ENCODE results near the gene HRH2.
"Not testable (repeated sequence)": the region's sequence is repeated elsewhere in the genome, so short reads cannot be mapped to it uniquely, and the experiment has no call there.

The HRH2 gene, protein sequence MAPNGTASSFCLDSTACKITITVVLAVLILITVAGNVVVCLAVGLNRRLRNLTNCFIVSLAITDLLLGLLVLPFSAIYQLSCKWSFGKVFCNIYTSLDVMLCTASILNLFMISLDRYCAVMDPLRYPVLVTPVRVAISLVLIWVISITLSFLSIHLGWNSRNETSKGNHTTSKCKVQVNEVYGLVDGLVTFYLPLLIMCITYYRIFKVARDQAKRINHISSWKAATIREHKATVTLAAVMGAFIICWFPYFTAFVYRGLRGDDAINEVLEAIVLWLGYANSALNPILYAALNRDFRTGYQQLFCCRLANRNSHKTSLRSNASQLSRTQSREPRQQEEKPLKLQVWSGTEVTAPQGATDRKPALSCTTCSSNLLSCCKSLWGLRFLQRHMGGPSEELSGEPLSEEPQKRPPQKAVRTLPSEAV

DNA sequence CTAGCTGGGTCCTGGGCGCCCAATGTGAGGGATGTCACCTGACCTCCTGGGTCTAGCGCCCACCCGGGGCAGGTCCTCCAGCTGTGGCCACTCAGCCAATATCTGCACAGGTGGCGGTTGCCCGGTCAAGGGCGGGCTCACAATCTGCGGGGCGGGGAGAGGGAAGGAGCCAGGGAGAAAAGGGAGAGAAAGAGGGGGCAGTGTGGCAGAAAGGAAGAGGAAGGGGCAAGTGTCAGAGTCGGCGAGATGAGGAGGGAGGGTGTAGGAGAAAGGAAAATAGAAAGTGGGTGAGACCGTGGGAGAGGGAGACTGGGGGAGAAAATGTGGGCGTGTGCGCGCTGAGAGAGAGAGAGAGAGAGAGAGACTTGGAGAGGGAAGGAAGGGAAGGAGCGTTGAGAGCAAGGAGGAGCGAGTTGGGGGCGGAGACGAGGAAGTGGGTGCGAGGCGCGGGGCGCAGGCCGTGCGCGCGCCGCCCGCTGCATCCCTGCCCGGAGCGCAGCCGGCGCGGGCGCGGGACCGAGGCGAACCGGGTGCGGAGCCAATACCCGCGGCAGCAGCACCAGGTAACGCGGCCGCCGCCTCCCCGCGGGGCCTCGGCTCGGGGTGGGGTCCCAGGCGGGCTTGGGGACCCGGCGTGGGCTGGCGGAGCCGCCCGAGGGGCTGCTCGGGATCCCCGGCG is at the start of gene HRH2:
HRH2 (plus strand) TSS at position 479 of the 679 bp plus-strand sequence. CDS start 25,163 bp downstream, outside the sequence.
- peak; percentile 32 for DNase-seq

GRCh38 chr5:175609526-175609925 is 48.3 kb upstream of the HRH2 start:
- no peak for DNase-seq

- no peak for DNase-seq
These were observed 47.5 kb upstream of the HRH2 start for GRCh38 chr5:175610381-175610780.

DNA sequence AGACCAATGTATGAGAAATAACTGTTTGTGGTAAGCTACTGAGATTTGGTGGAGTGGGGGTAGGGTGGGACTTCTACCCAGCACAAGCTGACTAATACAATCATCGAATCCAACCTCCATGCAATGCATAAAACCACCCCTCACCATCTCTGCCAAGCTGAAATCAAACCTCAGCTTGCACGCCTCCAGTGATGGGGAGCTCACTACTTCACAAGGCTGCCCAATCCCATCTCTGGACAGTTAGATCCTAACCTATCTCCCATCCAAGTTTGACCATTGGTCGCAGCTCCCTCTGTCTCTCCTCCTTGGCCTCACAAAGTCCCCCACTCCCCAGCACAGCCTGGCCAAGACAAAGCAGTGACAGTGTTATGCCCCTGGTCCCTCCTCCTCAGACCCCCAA is 47.0 kb upstream of the HRH2 start:
- no peak for DNase-seq

- no peak for DNase-seq
These were observed 43.6 kb upstream of the HRH2 start for GRCh38 chr5:175614223-175614815.

- DNase-seq = no peak
These were observed 43.0 kb upstream of the HRH2 start for GRCh38 chr5:175614861-175615260.

DNA sequence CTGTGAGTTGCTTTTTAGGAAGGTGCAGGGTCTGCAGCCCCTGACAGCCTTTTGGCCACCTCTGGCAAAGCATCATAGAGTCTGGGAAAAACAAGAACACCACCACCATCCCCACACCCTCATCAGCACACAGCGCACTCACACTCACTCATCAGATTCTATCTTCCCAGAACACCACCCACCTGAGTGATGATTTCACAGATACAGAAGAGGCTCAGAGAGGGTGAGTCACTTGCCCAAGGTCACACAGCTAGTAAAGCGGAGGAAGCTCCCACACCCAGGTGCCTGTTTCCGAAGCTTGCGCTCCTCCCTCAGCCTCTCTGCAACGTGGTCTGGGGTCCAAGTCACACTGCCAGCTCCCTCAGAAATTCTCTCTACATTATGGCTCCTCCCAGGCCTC is 41.8 kb upstream of the HRH2 start:
- DNase-seq = no peak

DNA sequence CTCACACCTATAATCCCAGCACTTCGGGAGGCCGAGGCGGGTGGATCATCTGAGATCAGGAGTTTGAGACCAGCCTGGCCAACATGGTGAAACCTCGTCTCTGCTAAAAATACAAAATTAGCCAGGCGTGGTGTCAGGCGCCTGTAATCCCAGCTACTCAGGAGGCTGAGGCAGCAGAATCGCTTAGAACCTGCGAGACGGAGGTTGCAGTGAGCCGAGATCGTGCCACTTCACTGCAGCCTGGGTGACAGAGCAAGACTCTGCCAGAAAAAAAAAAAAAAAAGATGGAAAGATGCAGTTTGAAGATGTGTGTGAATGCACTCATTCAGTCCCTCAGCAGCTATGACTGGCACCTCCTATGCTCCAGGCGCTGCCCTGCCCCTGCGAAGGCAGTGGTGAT is 41.3 kb upstream of the HRH2 start:
- DNase-seq = not testable (repeated sequence)

DNA sequence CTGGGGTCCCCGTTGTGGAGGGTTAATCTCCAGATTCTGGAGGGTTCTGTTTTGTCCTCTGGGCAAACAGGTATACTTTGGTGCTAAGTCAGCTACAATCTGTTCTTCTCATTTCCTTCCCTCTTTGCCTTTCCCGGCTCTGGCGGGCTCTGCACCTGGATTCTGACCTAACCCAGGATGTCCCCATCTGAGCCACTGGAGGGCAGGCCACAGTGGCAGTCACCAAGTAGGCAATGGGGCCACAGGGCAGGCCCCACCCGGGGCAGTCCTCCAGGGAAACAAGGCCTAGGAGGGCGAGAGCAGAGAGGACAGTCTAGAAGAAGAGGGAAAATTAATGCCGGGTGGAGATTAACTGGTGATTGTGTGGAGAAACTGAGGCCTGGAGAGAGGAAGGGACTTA is 40.4 kb upstream of the HRH2 start:
- DNase-seq = no peak

- DNase-seq = no peak
These were observed 37.3 kb upstream of the HRH2 start for GRCh38 chr5:175620527-175620926.

DNA sequence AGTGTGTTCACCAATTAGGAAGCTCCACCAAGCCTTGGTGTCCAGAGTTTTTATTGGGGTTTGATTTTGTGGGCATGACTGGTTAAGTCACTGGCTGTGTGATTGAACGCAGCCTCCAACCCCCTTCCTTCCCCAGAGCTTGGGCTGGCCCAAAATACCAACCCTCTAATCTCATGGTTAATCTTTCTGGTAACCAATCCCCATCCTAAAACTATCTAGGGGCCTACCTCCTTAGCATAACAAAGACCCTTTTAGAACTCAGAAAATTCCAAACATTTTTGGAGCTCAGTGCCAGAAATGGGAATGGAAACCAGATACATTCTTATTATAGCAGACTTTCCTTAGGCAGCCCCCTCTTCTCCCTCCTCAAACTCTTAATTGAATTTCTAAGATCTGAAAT is 35.9 kb upstream of the HRH2 start:
- DNase-seq = no peak

GRCh38 chr5:175623088-175623487 is 34.8 kb upstream of the HRH2 start:
- DNase-seq = no peak

DNA sequence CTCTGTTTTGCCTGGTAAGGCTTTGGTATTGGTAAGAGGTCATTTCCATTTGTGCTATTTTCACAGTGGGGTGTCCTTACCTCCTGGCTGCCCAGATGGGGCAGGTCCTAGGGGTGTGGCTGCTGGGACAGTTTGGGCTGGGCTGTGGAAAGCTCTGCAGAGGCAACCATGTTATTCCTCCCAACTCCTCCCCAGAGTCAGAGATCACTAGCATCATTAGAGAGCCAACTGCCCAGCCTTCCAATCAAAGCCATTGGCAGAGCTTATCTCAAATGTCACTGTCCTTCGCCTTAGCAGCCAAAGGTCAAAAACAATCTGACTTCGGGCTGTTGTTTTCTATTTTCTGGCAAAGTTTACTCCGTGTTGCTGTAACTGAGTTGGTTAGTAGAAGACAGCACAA is 33.6 kb upstream of the HRH2 start:
- DNase-seq = no peak

DNA sequence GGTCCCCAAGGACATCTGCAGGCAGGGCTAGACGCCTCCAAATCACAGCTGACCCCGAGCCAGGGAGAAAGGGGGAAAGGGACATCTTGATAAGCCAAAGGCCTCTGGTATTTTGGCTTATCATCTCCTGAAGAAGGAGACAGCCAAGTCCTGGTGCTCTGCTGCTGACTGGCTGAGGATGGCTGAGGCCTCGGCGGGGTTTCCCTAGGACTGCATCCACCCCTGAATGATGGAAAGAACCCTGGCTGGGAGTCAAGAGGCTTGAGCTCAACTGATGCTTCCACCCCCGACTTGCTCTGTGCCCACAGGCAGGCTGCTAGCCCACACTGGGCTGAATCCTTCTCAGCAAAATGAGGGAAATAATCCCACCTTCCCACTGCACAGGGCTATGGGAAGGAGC is 30.9 kb upstream of the HRH2 start:
- DNase-seq = no peak

DNA sequence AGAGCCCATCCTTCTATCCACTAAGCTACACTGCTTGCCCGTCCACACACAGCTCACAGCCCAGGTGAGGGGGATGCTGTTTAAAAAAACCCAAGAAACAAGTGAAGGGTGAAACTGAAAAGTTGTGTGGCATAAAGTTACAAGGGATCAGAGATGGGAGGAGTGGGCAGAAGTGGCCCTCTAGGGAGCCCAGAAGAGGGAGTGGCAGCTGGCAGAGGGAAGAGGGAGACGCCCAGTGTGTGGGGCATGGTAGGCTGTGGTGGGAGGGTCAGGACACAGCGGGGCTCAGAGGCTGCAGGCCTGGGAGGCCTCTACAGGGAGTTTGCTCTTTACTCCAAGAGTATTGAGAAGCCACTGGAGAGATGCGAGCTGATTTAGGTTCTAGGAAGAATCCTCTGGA is 30.1 kb upstream of the HRH2 start:
- no peak for DNase-seq

DNA sequence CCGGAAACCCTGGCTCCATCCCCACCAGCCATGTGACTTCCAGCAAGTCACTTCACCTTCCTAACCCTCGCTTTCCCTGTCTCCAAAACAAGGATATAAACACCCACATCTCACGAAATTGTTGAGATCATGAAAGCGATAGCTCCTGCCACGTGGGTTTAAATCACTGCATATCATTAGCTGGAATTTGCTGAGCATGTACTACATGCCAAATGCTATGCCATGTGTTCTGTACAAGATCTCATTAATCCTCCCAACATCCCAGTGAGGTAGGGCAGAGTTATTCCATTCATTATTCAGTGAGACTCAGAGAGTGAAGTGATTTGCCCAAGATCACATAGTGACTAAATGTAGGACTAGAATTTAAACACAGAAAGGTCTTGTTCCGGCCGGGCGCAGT is 29.2 kb upstream of the HRH2 start:
- DNase-seq = no peak

- DNase-seq = no peak
These were observed 28.6 kb upstream of the HRH2 start for GRCh38 chr5:175629261-175629660.

- no peak for DNase-seq
These were observed 28.1 kb upstream of the HRH2 start for GRCh38 chr5:175629793-175630192.

DNA sequence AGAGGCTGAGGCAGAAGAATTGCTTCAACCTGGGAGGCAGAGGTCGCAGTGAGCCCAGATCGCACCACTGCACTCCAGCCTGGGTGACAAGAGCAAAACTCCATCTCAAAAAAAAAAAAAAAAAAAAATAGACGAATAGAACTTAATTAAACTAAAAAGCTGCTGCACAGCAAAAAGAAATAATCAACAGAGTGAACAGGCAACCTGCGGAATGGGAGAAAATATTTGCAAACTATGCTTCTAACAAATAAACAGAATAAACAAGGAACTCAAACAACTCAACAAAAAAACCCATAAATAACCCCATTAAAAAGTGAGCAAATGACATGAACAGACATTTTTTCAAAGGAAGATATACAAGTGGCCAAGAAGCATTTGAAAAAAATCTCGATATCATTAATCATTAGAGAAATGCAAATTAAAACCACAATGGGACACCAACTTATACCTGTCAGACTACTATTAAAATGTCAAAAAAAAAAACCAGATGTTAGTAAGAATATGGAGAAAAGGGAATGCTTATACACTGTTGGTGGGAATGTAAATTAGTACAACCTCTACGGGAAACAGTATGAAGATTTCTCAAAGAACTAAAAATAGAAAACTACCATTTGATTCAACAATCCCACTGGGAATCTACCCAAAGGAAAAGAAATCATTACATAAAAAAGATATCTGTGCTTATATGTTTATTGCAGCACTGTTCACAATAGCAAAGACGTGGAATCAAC is 21.9 kb upstream of the HRH2 start:
- no peak for DNase-seq

- no peak for DNase-seq
These were observed 19.6 kb upstream of the HRH2 start for GRCh38 chr5:175638305-175638704.

DNA sequence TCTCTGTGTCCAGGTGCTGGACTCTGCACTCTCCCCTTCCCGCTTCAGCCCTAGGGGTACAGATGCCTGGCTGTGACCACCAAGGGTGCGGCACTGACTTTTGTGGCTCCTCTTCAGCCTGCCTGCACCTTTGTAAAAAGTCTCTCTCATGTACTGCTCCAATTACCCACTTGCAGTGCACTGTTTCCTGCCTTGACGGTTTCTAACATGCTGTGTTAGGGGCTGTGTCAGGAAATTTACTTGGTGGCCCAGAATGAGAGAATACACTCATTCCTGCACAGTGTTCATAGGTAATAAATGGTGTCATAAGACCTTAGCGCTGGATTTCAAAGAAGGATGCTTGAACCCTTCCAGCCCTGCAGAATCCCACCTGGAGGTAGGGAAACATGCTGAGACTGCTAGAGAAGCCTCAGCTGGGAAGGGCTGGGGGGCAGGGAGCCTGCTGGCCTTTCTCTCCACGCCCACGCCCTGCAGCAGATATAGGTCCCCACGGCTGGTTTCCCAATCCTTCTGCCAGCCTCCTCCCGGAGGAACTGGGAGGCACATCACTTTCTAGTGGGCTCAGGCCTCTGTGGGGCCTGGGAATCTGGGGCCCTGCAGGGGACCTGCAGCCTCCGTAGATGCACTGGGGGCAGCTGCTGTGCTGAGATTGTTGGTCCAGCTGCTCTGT is 17.6 kb upstream of the HRH2 start:
- no peak for DNase-seq

- DNase-seq = no peak
These were observed 14.9 kb upstream of the HRH2 start for GRCh38 chr5:175642998-175643397.

DNA sequence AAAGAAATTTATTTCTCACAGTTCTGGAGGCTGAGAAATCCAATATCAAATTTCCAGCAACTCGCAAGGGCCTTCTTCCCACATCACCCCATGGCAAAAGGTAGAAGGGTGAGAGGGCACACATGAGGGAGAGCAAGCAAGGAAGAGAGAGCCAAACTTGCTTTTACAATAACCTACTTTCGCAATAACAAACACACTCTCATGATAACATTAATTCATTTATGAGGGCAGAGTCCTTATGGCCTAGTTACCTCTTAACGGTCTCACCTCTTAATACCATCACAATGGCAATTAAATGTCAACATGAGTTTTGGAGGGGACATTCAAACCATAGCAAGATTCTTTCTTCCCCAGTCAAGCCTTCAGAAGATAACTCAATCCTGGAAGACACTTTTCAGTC is 11.6 kb upstream of the HRH2 start:
- no peak for DNase-seq

Measured in activated CD4-positive, alpha-beta T cell treated with anti-CD3 and anti-CD28 coated beads, Interleukin-2, amount 50 U/mL, for 1 hour (primary cell).